Amniotic stem cell (primary cell): ENCODE measurements around the gene C1orf115.
"Not testable (repeated sequence)": the region's sequence is repeated elsewhere in the genome, so short reads cannot be mapped to it uniquely, and the experiment has no call there.

Experiments
- DNase-seq: peaks from one replicate; lab custom pipeline; 2025; lab: John Stamatoyannopoulos, UW

C1orf115 gene

GRCh38 chr1:220726634-220727033, 36.5 kb downstream of the C1orf115 start:
- DNase-seq: no peak

GRCh38 chr1:220727519-220727918, 37.4 kb downstream of the C1orf115 start:
- DNase-seq: no peak

- no peak for DNase-seq
Observed at GRCh38 chr1:220730486-220730885, 40.3 kb downstream of the C1orf115 start.

- DNase-seq: no peak
Observed at GRCh38 chr1:220732137-220732536, 42.0 kb downstream of the C1orf115 start.

GRCh38 chr1:220732621-220733020, 42.5 kb downstream of the C1orf115 start:
- no peak for DNase-seq

GRCh38 chr1:220733086-220733601, 43.0 kb downstream of the C1orf115 start:
- DNase-seq: peak; percentile 45

- no peak for DNase-seq
Observed at GRCh38 chr1:220734571-220735326, 44.6 kb downstream of the C1orf115 start.

GRCh38 chr1:220736283-220736682, 46.1 kb downstream of the C1orf115 start:
- not testable (repeated sequence) for DNase-seq

GRCh38 chr1:220741349-220741748, 51.2 kb downstream of the C1orf115 start:
- DNase-seq: no peak

- DNase-seq: no peak
Observed at GRCh38 chr1:220741825-220742224, 51.7 kb downstream of the C1orf115 start.

GRCh38 chr1:220742520-220742919, 52.4 kb downstream of the C1orf115 start:
- no peak for DNase-seq

- DNase-seq: no peak
Observed at GRCh38 chr1:220746851-220747250, 56.7 kb downstream of the C1orf115 start.

- DNase-seq: no peak
Observed at GRCh38 chr1:220747437-220748088, 57.4 kb downstream of the C1orf115 start.

GRCh38 chr1:220748089-220748934, 58.1 kb downstream of the C1orf115 start, which contains the start of gene MTARC2:
Gene MTARC2 (plus strand): TSS chr1:220748322. CDS start chr1:220748532, 210 bp downstream.
- peak; percentile 47 for DNase-seq
